Measurements from ENCODE around the gene RAPGEF6.

RAPGEF6 gene

DNA sequence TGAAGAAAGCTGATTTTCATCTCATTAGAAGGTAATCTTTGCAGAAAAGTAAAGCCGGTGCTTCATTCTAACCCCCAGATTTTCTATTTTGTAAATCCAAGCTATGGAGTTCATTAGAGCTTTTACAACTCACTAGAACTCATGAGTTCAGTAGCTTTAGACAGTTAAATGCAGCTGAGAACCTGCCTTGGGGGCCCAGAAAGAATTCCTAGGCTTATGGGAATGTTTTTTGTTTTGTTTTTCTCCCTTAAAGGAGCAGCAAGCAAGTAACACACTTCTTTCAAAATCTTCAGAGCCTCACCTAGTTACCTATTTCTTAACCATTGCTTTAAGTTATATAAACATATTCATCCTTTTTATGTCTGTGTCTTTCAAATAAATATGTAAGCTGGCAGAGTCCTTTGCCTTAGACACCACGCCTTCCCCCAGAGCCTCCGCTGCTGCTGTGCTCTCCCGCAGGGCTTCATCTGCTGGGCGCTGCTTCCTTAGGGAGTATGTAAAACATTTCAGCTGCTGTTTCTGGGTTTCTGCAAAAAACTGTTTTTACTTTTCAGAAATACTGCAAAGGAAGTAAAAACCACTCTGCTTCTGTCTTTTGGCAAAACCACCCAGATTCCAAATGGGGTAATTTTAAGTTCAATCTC is 238.3 kb downstream of the RAPGEF6 start:
- POLR2A ChIA-PET (ENCODE audit: low non-redundant PET) = no interaction called here
- CTCF ChIA-PET = interaction anchor here (0.8 kb wide), 2 partner anchors 13 to 21 kb away, joined by 5 to 9 read pairs; no protein-coding TSS in a partner anchor
- no peak for DNase-seq (ENCODE audit: low spot score)
- H3K27ac ChIP-seq = no peak overlapping the region
- TF ChIP-seq, protein P1, sequence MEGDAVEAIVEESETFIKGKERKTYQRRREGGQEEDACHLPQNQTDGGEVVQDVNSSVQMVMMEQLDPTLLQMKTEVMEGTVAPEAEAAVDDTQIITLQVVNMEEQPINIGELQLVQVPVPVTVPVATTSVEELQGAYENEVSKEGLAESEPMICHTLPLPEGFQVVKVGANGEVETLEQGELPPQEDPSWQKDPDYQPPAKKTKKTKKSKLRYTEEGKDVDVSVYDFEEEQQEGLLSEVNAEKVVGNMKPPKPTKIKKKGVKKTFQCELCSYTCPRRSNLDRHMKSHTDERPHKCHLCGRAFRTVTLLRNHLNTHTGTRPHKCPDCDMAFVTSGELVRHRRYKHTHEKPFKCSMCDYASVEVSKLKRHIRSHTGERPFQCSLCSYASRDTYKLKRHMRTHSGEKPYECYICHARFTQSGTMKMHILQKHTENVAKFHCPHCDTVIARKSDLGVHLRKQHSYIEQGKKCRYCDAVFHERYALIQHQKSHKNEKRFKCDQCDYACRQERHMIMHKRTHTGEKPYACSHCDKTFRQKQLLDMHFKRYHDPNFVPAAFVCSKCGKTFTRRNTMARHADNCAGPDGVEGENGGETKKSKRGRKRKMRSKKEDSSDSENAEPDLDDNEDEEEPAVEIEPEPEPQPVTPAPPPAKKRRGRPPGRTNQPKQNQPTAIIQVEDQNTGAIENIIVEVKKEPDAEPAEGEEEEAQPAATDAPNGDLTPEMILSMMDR (conservative IDR thresholded peaks at IDR 0.05; ENCODE audit: low read depth) = no peak

DNA sequence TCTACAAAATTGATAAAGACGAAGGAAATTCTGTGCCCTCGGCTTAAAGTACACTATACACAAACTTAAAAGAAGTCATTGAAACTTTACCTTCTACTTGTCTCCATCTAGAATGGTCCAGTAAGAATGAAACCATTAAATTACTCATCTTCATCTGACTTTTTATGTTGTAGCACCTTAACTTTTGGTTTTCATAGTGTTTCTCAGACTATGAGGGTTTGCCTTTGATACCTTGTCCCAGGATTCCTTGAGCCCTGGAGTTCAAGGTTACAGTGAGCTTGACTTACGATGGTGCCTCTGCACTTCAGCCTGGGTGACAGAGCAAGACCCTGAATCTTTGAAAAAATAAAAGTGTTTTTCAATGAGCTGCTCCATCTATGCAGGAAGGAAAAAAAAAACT is 239.0 kb downstream of the RAPGEF6 start:
- CTCF ChIA-PET = interaction anchor here (0.7 to 0.8 kb wide), 2 partner anchors 12 to 218 kb away, joined by 3 to 9 read pairs; no protein-coding TSS in a partner anchor
- POLR2A ChIA-PET (ENCODE audit: low non-redundant PET) = no interaction called here
- TF ChIP-seq, protein P1 (conservative IDR thresholded peaks at IDR 0.05; ENCODE audit: low read depth) = no peak
- DNase-seq (ENCODE audit: low spot score) = no peak
- H3K27ac ChIP-seq = no peak overlapping the region

DNA sequence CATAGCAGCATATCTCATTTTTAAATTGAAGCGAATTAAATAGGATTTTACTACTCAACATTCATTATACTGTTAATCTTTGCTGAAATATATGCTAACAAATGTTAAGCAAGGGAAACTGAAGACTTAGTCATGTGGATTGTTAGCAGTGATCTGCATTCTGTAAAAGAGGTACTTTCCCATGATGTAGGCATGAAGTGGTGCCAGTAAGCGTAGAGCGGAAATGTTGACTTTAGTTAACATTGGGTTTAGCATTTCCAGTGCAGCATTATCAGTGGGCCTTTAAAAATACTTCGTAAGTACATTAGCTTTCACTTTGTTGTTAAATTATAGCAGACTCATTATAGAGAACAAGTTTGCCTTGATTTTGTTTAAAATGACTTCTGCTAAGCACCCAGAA is 240.9 kb downstream of the RAPGEF6 start:
- CTCF ChIA-PET = interaction anchor here (0.8 to 1.3 kb wide), 2 partner anchors 12 to 14 kb away, joined by 3 read pairs; no protein-coding TSS in a partner anchor
- DNase-seq (ENCODE audit: low spot score) = no peak
- H3K27ac ChIP-seq = no peak overlapping the region
- POLR2A ChIA-PET (ENCODE audit: low non-redundant PET) = no interaction called here
- TF ChIP-seq, protein P1 (conservative IDR thresholded peaks at IDR 0.05; ENCODE audit: low read depth) = no peak

DNA sequence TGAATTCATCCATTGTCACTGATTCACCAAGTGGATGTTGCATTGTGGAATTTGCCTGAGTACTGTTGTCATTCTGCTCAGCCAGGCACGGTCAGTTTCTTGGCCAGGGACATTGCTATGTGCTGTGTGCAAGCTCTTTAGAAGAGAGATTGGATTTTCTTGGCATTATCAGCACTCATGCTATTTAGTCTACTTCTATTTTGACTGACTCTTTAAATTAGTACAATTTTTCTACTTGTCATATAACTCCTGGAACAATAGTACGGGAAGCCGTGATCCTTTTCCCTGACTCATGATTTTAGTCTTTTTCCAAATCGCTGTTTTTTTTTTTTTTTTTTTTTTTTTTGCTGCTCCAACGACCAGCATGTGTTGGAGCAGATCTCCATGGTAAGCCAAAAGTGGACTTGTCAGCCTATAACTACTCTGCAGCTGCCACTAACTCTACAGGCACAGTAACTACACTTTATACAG is 241.5 kb downstream of the RAPGEF6 start:
- ChIA-PET POLR2A (ENCODE audit: low non-redundant PET) (no interaction called here), CTCF (no interaction called here)
- TF ChIP-seq, protein P1 (conservative IDR thresholded peaks at IDR 0.05; ENCODE audit: low read depth) = no peak
- H3K27ac ChIP-seq = no peak overlapping the region
- no peak for DNase-seq (ENCODE audit: low spot score)

DNA sequence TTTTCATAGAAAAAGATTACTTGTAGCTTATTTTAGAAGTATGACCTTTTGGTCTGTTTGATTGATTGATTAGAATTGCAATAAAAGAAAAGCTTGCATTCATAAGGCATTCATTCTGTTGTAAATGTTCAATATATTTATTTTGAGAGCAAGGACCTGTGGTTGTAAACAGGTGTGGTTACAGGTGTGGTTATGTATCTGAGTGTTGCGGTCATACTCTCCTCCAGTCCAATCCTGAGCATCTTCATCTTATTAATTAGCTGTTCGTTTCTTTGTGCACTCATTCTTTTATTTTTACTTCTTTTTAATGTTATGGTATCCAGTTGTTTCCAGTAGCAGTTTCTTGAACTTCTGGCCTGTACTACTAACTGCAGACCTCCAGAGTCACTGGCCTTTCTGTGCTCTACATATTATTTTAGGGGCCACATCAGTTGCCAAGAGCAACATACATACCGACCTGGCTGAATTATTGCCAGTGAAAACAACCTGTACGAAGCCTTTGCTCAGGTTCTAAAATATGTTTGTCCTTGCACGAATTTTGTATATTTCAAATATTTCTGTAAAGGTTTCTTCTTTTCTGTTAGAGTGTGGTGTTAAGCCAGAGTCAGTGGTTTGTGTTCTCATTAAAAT is 242.4 kb downstream of the RAPGEF6 start:
- TF ChIP-seq, protein P1 (conservative IDR thresholded peaks at IDR 0.05; ENCODE audit: low read depth) = no peak
- no peak overlapping the region for H3K27ac ChIP-seq

DNA sequence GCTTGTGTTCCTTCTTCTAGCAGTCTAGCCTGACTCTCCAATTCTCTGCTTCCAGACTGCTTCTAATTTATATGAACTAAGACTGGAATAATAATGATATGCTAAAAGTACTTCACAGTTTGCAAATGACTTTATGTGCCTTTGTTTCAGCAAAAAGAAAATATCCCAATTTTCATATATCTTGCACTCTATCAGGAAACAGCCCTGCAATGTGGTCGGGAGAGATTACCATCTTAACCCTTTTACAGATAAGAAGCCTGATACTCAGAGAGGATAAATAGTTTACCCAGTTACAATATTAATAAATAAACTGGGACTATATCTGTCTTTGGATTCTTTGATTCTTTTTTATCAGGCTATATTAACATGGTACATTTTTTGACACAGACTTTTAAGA is 245.2 kb downstream of the RAPGEF6 start:
- POLR2A ChIA-PET (ENCODE audit: low non-redundant PET) = no interaction called here
- no peak for DNase-seq (ENCODE audit: low spot score)

More for the DNA sequence above, 242.4 kb downstream of the RAPGEF6 start:
- ChIA-PET POLR2A (ENCODE audit: low non-redundant PET) (no interaction called here), CTCF (interaction anchor here (0.6 kb wide), 1 partner anchor 42 kb away, joined by 4 read pairs; no protein-coding TSS in a partner anchor)
- DNase-seq (ENCODE audit: low spot score) = no peak

More for the DNA sequence above, 245.2 kb downstream of the RAPGEF6 start:
- H3K27ac ChIP-seq = no peak overlapping the region
- CTCF ChIA-PET = interaction anchor here (0.7 to 1.2 kb wide), 2 partner anchors 37 to 336 kb away, joined by 5 to 7 read pairs; no protein-coding TSS in a partner anchor
- TF ChIP-seq, protein P1 (conservative IDR thresholded peaks at IDR 0.05; ENCODE audit: low read depth) = no peak

Measured in RWPE1 (cell line).